Tibial nerve (tissue), 4 donors: ENCODE results near the gene RANBP3.

Experiments used
- CTCF ChIP-seq, 5 experiments: fragments of 200-600 bp in 3 of 5; fragments of 450-650 bp in 2 of 5; sonication (generic) in 3 of 5; IDR thresholded peaks; one replicate each; pipeline ENCODE4 v1.5.1; 2016 to 2019; ENCODE audit warnings: antibody characterized with exemption in 5 of 5, mild to moderate bottlenecking in 3 of 5, moderate library complexity in 2 of 5
- EP300 ChIP-seq, 2 donors: sonication (generic); formaldehyde crosslinking; IDR thresholded peaks; one replicate each; pipeline ENCODE4 v1.6.1; 2017; ENCODE audit warnings: antibody characterized with exemption in 2 of 2, mild to moderate bottlenecking in 1 of 2
- POLR2A ChIP-seq, 2 donors: fragments of 450-650 bp; IDR thresholded peaks; one replicate each; pipeline ENCODE4 v1.6.1; 2017; ENCODE audit warnings: antibody characterized with exemption in 2 of 2, mild to moderate bottlenecking in 2 of 2, moderate library complexity in 2 of 2

GRCh38 chr19:5966941-5967340, 11.0 kb downstream of the RANBP3 start:
- TF ChIP-seq CTCF (IDR thresholded peaks at IDR 0.05) (no peak), POLR2A (IDR thresholded peaks at IDR 0.05) (no peak), EP300 (IDR thresholded peaks at IDR 0.05) (no peak)
